Activated CD8-positive, alpha-beta T cell treated with anti-CD3 and anti-CD28 coated beads, Interleukin-2, amount 10 ng/mL, durations not matched to agents 7 days and 5 days (primary cell): ENCODE measurements around the gene LILRA1. TPM values are rescaled to one million over a fixed set of nuclear protein-coding genes. Genes with fewer than 3 reads are reported as not detected.
"Not testable (repeated sequence)": the region's sequence is repeated elsewhere in the genome, so short reads cannot be mapped to it uniquely, and the experiment has no call there.

Experiments
- ATAC-seq: fragments of 150-1000 bp; cut with Tn5 transposase; one replicate; pipeline ENCODE4 v1.10.0; 2021; ENCODE audit warnings: moderate library complexity
- CTCF ChIA-PET: fragments of 350-600 bp; sonication (Branson Sonifier 250); formaldehyde crosslinking; loops from one replicate; lab custom pipeline; 2021; ENCODE audit warnings: antibody characterized with exemption; lab: Charles Lee
- POLR2A ChIA-PET: fragments of 350-600 bp; sonication (Branson Sonifier 250); formaldehyde crosslinking; loops from one replicate; lab custom pipeline; 2021; ENCODE audit warnings: antibody characterized with exemption; lab: Charles Lee
- DNase-seq: peaks from one replicate; pipeline ENCODE4 v3.0.0-alpha.2; 2020
- H3K27ac Mint-ChIP-seq: one replicate; pipeline ENCODE4 v1.8.0; 2021; ENCODE audit warnings: mild to moderate bottlenecking, mixed read lengths
- H3K27me3 Mint-ChIP-seq: one replicate; pipeline ENCODE4 v1.8.0; 2021; ENCODE audit warnings: low read depth, mixed read lengths
- H3K36me3 Mint-ChIP-seq: one replicate; pipeline ENCODE4 v1.8.0; 2021; ENCODE audit warnings: low read depth, mixed read lengths
- H3K4me1 Mint-ChIP-seq: one replicate; pipeline ENCODE4 v1.8.0; 2021; ENCODE audit warnings: low read depth, mixed read lengths
- H3K4me3 Mint-ChIP-seq: one replicate; pipeline ENCODE4 v1.8.0; 2021; ENCODE audit warnings: mild to moderate bottlenecking, mixed read lengths
- H3K9me3 Mint-ChIP-seq: one replicate; pipeline ENCODE4 v1.8.0; 2022; ENCODE audit warnings: mixed read lengths; ENCODE audit not compliant: insufficient read depth
- total RNA-seq, 2 experiments: library from RNA; stranded (reverse); gene quantifications; one replicate each; pipeline ENCODE4 v1.2.3, GENCODE V29; 2021

Gene LILRA1
- total RNA-seq, 2 experiments from 2014 or later, result not detected

DNA sequence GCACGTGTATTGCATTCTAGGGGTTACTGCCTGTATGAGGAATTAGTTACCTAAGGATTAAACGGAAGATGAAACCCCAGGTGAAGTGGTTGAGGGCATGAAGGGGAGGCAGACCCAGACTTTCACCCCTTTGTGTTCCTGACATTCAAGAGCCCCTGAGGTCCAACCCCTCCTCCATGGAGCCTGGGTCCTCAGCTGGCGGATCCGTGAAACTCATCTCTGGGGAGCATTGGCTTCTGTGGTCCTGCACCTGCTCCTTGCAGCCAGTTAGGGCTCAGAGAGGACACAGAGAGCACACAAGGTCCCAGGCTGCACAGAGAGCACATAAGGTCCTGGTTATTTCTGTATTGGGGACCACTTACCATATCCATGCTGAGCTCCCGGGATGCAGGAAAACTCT lies 7.0 kb upstream of the LILRA1 start:
- H3K4me1 Mint-ChIP-seq, result no peaks in the 10 kb centered on the region
- ATAC-seq, result no peak
- H3K4me3 Mint-ChIP-seq, result no peak overlapping the region
- CTCF ChIA-PET, result no interaction called here
- POLR2A ChIA-PET, result no interaction called here
- no peaks in the 10 kb centered on the region for H3K9me3 Mint-ChIP-seq
- H3K36me3 Mint-ChIP-seq, result no peaks in the 10 kb centered on the region
- no peak overlapping the region for H3K27ac Mint-ChIP-seq
- H3K27me3 Mint-ChIP-seq, result peaks cover 26% of the 10 kb centered on the region
- no peak for DNase-seq

DNA sequence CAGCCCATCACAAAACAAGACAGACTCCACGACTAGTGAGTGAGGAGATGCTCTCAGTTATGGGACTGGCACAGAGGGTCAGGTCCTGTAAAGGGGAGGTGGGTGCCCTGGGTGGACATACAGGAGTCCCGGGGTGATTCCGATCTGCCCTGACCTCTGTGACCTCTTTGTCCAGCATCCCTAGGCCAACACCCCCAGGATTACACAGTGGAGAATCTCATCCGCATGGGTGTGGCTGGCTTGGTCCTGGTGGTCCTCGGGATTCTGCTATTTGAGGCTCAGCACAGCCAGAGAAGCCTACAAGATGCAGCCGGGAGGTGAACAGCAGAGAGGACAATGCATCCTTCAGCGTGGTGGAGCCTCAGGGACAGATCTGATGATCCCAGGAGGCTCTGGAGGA lies 6.4 kb upstream of the LILRA1 start:
- H3K4me3 Mint-ChIP-seq, result no peak overlapping the region
- H3K9me3 Mint-ChIP-seq, result no peaks in the 10 kb centered on the region
- POLR2A ChIA-PET, result no interaction called here
- no peaks in the 10 kb centered on the region for H3K36me3 Mint-ChIP-seq
- H3K4me1 Mint-ChIP-seq, result no peaks in the 10 kb centered on the region
- CTCF ChIA-PET, result no interaction called here
- H3K27ac Mint-ChIP-seq, result no peak overlapping the region
- peaks cover 22% of the 10 kb centered on the region for H3K27me3 Mint-ChIP-seq
- DNase-seq (no peak), ATAC-seq (no peak)

DNA sequence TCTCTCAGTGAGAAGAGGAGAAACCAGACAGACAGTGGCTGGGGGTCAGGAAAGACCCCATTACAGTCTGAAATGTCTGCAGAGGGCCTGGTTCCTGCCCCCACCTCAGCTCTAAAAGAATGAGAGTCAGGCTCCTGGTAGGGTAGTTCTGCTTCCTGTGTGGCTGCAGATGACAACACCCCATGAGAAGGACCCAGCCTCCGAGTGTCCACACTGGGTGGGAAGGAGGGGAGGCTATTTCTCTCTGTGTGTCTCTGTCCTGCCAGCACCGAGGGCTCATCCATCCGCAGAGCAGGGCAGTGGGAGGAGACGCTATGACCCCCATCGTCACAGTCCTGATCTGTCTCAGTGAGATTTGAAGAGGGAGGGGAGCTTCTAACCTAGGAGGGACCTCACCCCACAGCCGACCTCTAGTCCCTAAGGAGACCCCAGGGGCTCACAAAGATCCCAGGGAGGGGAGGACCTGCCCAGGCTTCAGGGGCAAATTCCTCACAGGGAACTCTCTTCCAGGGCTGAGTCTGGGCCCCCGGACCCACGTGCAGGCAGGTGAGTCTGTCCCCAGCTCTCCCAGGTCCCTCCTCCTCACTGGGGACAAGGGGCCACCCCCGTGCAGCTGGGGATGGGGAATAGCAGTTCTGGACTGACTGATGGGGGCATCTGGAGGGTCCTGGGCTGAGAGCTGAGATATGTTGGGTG lies 647 bp downstream of the LILRA1 start:
- H3K36me3 Mint-ChIP-seq, H3K27ac Mint-ChIP-seq, ATAC-seq, H3K4me1 Mint-ChIP-seq, POLR2A ChIA-PET, H3K9me3 Mint-ChIP-seq, H3K4me3 Mint-ChIP-seq, CTCF ChIA-PET, DNase-seq: not testable (repeated sequence)
- H3K27me3 Mint-ChIP-seq, result peaks cover 13% of the 10 kb centered on the region

DNA sequence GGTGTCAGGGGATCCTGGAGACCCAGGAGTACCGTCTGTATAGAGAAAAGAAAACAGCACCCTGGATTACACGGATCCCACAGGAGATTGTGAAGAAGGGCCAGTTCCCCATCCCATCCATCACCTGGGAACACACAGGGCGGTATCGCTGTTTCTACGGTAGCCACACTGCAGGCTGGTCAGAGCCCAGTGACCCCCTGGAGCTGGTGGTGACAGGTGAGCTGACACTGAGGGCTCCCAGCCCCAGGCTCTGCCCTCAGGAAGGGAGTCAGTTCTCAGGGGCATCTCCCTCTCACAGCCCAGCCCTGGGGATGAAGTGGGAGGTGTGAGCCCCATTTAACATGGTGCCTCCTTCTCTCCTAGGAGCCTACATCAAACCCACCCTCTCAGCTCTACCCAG lies 1.3 kb downstream of the LILRA1 start:
- H3K27me3 Mint-ChIP-seq, result peaks cover 11% of the 10 kb centered on the region
- H3K4me1 Mint-ChIP-seq, result no peaks in the 10 kb centered on the region
- H3K9me3 Mint-ChIP-seq, result no peaks in the 10 kb centered on the region
- CTCF ChIA-PET, result no interaction called here
- H3K36me3 Mint-ChIP-seq, result no peaks in the 10 kb centered on the region
- no peak overlapping the region for H3K4me3 Mint-ChIP-seq
- POLR2A ChIA-PET, result no interaction called here
- ATAC-seq (no peak), DNase-seq (no peak)
- no peak overlapping the region for H3K27ac Mint-ChIP-seq

DNA sequence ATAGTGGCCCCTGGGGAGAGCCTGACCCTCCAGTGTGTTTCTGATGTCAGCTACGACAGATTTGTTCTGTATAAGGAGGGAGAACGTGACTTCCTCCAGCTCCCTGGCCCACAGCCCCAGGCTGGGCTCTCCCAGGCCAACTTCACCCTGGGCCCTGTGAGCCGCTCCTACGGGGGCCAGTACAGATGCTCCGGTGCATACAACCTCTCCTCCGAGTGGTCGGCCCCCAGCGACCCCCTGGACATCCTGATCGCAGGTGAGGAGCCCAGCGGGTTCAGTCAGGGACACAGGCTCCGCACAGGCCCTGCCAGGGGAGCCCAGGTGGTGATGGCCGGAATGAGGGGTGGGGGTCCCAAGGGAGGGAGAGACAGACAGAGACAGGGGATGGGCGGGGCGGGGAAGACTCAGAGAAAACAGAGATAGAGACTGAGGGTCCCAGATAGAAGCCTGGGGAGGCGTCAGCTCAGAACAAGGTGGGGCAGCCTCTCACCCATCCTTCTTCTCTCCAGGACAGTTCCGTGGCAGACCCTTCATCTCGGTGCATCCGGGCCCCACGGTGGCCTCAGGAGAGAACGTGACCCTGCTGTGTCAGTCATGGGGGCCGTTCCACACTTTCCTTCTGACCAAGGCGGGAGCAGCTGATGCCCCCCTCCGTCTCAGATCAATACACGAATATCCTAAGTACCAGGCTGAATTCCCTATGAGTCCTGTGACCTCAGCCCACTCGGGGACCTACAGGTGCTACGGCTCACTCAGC lies 2.4 kb downstream of the LILRA1 start:
- CTCF ChIA-PET, ATAC-seq, H3K27ac Mint-ChIP-seq, H3K9me3 Mint-ChIP-seq, H3K4me1 Mint-ChIP-seq, POLR2A ChIA-PET, H3K36me3 Mint-ChIP-seq, H3K4me3 Mint-ChIP-seq, DNase-seq: not testable (repeated sequence)
- peaks cover 13% of the 10 kb centered on the region for H3K27me3 Mint-ChIP-seq

DNA sequence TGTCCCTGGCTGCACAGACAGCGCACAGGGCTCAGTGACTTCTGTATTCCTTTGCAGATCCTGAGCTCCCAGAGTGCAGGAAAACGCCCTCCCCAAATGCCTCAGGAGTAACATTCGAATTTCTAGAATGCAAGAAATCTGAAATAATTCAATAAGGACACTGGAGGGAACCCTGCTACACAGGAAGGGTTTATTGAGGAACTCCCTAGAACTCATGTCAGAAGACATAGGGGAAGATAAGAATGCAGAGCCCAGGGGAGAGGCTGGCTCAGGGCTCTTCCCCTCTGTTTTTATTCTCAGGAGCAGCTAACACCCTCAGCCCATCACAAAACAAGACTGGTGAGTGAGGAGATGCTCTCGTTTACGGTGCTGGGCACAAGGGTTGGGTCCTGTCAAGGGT lies 6.8 kb downstream of the LILRA1 start:
- H3K4me1 Mint-ChIP-seq, result no peaks in the 10 kb centered on the region
- H3K9me3 Mint-ChIP-seq, result no peaks in the 10 kb centered on the region
- ATAC-seq (no peak), DNase-seq (no peak)
- ChIA-PET CTCF (no interaction called here), POLR2A (no interaction called here)
- no peaks in the 10 kb centered on the region for H3K36me3 Mint-ChIP-seq
- no peak overlapping the region for H3K27ac Mint-ChIP-seq
- no peak overlapping the region for H3K4me3 Mint-ChIP-seq
- peaks cover 20% of the 10 kb centered on the region for H3K27me3 Mint-ChIP-seq

DNA sequence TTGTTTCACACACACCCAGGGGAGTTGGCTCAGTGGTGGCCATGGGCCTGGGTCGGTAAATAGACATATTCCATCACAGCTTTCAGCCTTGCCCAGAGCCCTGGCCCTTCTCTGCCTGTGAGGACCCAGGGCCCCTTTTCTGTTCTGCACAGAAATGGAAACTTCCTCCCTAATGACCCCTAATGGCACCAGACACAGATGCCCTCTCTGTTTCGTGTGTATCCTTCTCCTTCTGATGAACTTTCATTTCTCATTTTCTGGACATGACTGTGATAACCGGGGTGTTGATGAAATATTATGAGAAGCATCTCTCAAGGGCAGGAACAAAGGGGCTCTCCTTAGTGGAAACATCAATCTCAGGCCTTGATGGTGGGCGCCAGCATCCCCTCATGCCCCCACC lies 12.8 kb downstream of the LILRA1 start:
- ChIA-PET POLR2A (no interaction called here), CTCF (no interaction called here)
- no peak overlapping the region for H3K27ac Mint-ChIP-seq
- DNase-seq (no peak), ATAC-seq (no peak)
- H3K4me3 Mint-ChIP-seq, result no peak overlapping the region
- H3K36me3 Mint-ChIP-seq, result no peaks in the 10 kb centered on the region
- H3K27me3 Mint-ChIP-seq, result peaks cover 11% of the 10 kb centered on the region
- H3K9me3 Mint-ChIP-seq, result no peaks in the 10 kb centered on the region
- no peaks in the 10 kb centered on the region for H3K4me1 Mint-ChIP-seq

DNA sequence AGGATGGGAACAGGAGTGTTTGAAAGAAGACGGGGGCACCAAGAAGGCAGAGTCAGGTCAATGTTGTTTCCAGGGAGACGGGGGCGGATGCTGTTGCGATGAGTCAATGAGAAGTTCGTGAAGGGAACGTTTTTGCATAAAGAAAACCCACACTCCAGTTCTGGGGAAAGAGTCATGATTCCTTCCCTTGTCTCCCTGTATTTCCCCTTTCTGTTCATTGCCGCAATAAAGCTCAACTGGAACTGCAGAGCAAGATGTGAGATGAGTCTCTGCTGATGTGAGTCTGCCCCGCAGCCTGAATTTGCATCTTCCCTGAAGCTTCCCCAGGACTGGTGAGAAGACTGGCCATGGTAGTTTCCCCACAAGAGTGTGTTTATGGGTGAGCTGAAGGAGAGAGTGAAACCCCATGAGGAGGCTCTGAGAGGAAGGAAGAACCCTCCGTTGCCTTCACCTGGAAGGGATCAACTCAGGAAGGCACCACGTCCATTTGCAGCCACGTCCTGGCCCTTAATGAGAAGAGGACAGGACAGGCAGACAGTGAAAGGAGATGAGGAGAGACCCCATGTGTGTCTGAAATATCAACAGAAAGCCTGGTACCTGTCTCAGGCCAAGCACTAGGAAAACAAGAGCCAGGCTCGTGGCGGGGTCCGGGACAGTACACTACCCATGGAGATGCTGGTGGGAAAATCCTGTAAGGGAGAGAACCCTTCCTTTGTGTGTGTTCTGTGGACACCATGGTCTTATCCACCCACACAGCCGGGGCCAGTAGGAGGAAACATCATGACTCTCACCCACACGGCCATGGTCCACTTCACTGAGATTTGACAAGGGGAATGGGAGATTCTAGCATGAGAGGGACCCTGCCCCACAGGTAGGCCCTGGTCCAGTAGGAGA lies 13.7 kb downstream of the LILRA1 start:
- CTCF ChIA-PET, result no interaction called here
- Mint-ChIP-seq H3K4me1 (no peaks in the 10 kb centered on the region), H3K4me3 (no peak overlapping the region), H3K36me3 (no peaks in the 10 kb centered on the region), H3K27me3 (peaks cover 10% of the 10 kb centered on the region), H3K27ac (no peak overlapping the region), H3K9me3 (no peaks in the 10 kb centered on the region)
- ATAC-seq (no peak), DNase-seq (no peak)
- POLR2A ChIA-PET, result no interaction called here

DNA sequence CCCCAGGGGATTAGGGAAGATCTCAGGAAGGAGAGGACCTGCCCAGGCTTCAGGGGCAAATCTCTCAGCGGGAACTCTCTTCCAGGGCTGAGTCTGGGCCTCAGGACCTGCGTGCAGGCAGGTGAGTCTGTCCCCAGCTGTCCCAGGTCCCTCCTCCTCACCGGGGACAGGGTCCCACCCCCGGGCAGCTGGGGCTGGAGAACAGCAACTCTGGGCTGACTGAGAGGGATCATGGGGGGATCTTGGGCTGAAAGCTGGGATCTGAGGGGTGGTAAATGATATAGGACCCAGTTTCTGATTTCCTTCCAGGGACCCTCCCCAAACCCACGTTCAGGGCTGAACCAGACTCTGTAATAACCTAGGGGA lies 14.3 kb downstream of the LILRA1 start:
- CTCF ChIA-PET, result no interaction called here
- DNase-seq (no peak), ATAC-seq (no peak)
- no peaks in the 10 kb centered on the region for H3K9me3 Mint-ChIP-seq
- H3K27me3 Mint-ChIP-seq, result peaks cover 10% of the 10 kb centered on the region
- H3K27ac Mint-ChIP-seq, result no peak overlapping the region
- no peaks in the 10 kb centered on the region for H3K4me1 Mint-ChIP-seq
- POLR2A ChIA-PET, result no interaction called here
- no peaks in the 10 kb centered on the region for H3K36me3 Mint-ChIP-seq
- no peak overlapping the region for H3K4me3 Mint-ChIP-seq

DNA sequence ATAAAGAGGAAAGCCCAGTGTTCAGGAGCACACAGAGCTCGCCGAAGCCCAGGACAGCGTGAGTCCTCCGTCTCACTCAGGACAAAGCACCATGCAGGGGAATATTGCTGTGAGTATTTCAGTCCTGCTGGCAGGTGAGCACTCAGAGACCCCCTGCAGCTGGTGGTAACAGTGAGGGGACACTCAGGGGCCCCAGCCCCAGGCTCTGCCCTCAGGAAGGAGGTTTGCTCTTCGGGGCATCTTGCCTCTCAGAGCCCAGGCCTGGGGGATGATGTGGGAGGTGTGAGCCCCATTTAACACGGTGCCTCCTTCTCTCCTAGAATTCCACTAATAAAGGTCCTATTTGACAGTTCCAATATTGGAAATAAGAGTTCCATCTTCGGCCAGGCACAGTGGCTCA lies 14.8 kb downstream of the LILRA1 start:
- CTCF ChIA-PET, result no interaction called here
- peaks cover 10% of the 10 kb centered on the region for H3K27me3 Mint-ChIP-seq
- H3K9me3 Mint-ChIP-seq, result no peaks in the 10 kb centered on the region

DNA sequence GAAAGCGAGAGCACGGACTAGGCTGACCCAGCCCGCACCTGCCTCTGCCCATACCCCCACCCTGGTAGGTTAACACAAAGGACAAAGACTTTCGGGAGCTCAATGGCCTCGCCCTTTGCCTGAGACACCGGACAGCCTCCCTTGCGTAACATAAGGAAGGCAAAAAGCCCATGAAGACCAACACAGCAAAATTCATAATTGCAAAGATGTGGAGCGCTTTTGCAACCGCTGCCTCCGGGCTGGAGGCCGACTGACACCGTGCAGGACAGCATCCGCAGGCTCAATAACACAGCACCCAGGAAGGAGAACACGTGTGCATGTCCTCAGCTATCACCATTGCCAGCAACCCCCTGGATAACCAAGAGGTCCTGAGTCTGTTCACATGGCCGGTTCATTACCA lies 15.4 kb downstream of the LILRA1 start:
- peaks cover 13% of the 10 kb centered on the region for H3K27me3 Mint-ChIP-seq
- no peaks in the 10 kb centered on the region for H3K36me3 Mint-ChIP-seq
- no peak overlapping the region for H3K27ac Mint-ChIP-seq
- no peak for DNase-seq
- H3K9me3 Mint-ChIP-seq, result no peaks in the 10 kb centered on the region
- ATAC-seq, result no peak
- POLR2A ChIA-PET, result no interaction called here
- no peaks in the 10 kb centered on the region for H3K4me1 Mint-ChIP-seq
- CTCF ChIA-PET, result no interaction called here
- H3K4me3 Mint-ChIP-seq, result no peak overlapping the region

More for the DNA sequence above, 14.8 kb downstream of the LILRA1 start:
- Mint-ChIP-seq H3K27ac (no peak overlapping the region), H3K4me3 (no peak overlapping the region), H3K4me1 (no peaks in the 10 kb centered on the region), H3K36me3 (no peaks in the 10 kb centered on the region)
- POLR2A ChIA-PET, result no interaction called here
- DNase-seq (no peak), ATAC-seq (no peak)

DNA sequence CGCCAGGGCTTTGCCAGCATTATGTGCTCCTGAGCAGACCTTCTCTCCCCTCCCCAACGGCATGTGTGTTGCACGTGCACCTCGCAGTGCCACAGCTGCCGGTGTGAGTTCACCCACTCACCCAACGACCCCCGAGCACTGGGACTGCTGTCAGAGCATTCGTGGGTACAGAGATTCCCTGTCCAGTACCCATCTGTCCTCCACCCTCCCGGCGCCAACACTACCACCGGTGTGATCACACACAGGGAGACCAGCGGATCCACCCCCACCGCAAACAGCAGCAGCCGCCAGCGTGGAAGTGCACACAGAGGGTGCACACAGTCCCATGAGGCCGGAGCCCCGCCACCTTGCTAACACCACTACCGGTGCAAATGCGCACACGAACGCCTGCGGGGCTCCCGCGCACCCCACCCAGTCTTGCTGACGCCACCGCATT lies 15.9 kb downstream of the LILRA1 start:
- Mint-ChIP-seq H3K4me1 (no peaks in the 10 kb centered on the region), H3K9me3 (no peaks in the 10 kb centered on the region), H3K36me3 (no peaks in the 10 kb centered on the region), H3K27me3 (peaks cover 10% of the 10 kb centered on the region), H3K4me3 (no peak overlapping the region), H3K27ac (no peak overlapping the region)
- ChIA-PET CTCF (no interaction called here), POLR2A (no interaction called here)
- ATAC-seq (no peak), DNase-seq (no peak)
